Cardiac fibroblast (primary cell): ENCODE measurements around the gene GPC6.
A peak's percentile ranks its signal among the peaks of the same experiment; 100 is the strongest.

Experiments
- DNase-seq, 2 donors: peaks; one replicate each; pipeline versions ENCODE4 v3.0.0 to v3.0.0-alpha.2; 2010; ENCODE audit warnings: low read depth in 2 of 2
- H3K4me3 ChIP-seq, 2 donors: replicated peaks in 1 of 2; 1 replicate in 1 of 2; 2 replicates in 1 of 2; pipeline ENCODE4 v1.5.1; 2011; ENCODE audit warnings: low read depth in 2 of 2, low read length in 2 of 2, mild to moderate bottlenecking in 2 of 2, moderate library complexity in 1 of 2
- TF ChIP-seq, protein P1 (sequence below): IDR thresholded peaks from one replicate; pipeline ENCODE4 v1.5.1; 2011; ENCODE audit warnings: low read depth, mild to moderate bottlenecking, low read length, inconsistent platforms

GPC6 gene

GRCh38 chr13:94331281-94331680, 1104.7 kb downstream of the GPC6 start:
- TF ChIP-seq, protein P1, sequence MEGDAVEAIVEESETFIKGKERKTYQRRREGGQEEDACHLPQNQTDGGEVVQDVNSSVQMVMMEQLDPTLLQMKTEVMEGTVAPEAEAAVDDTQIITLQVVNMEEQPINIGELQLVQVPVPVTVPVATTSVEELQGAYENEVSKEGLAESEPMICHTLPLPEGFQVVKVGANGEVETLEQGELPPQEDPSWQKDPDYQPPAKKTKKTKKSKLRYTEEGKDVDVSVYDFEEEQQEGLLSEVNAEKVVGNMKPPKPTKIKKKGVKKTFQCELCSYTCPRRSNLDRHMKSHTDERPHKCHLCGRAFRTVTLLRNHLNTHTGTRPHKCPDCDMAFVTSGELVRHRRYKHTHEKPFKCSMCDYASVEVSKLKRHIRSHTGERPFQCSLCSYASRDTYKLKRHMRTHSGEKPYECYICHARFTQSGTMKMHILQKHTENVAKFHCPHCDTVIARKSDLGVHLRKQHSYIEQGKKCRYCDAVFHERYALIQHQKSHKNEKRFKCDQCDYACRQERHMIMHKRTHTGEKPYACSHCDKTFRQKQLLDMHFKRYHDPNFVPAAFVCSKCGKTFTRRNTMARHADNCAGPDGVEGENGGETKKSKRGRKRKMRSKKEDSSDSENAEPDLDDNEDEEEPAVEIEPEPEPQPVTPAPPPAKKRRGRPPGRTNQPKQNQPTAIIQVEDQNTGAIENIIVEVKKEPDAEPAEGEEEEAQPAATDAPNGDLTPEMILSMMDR: no peak

GRCh38 chr13:94332359-94333096, 1105.9 kb downstream of the GPC6 start:
- DNase-seq: no peak
- no peak overlapping the region for H3K4me3 ChIP-seq
- TF ChIP-seq, protein P1: no peak

More at GRCh38 chr13:94331281-94331680, 1104.7 kb downstream of the GPC6 start:
- H3K4me3 ChIP-seq: no peak overlapping the region
- DNase-seq: no peak

DNA sequence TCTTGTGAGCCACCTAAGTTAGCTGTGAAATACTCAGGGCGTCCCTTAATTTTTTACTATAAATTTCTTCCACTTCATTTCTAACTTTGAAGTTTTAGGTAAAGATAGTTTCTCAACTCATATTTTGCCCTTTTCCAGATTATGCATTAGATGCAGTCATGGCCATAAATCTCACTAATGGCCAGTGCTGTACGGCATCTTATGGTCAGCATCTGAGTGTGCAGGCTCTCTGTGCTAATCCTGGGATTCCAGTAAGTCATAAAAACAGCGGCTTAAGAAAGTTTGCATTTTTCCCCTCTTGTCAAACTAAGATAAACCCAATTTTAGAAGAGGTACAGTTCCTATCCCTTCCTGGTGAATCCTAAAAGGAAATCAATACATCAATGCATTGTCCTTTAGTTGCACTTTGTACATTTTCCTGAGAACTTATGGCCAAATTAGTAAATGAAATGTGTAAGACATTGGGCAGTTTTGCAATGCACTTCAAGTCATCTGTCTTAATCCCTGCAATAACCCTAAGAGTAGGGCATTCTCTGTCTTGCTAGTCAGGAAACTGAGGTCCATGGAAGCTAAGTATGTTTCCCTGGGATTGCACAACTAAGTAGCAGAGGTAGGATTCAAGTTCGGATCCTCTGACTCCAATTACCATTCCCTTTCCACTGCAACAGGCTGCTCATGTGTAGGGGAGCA, 1106.7 kb downstream of the GPC6 start:
- no peak for DNase-seq
- TF ChIP-seq, protein P1: no peak
- no peak overlapping the region for H3K4me3 ChIP-seq

- no peak for DNase-seq
Measured at GRCh38 chr13:94335761-94336526, 1109.3 kb downstream of the GPC6 start.

GRCh38 chr13:94339116-94339687, 1112.6 kb downstream of the GPC6 start:
- TF ChIP-seq, protein P1: no peak
- no peak for DNase-seq
- H3K4me3 ChIP-seq: no peak overlapping the region

More at GRCh38 chr13:94335761-94336526, 1109.3 kb downstream of the GPC6 start:
- TF ChIP-seq, protein P1: no peak
- H3K4me3 ChIP-seq: no peak overlapping the region

GRCh38 chr13:94342436-94343242, 1116.0 kb downstream of the GPC6 start:
- H3K4me3 ChIP-seq: no peak overlapping the region
- TF ChIP-seq, protein P1: no peak
- peak in 1 of 2 donors; percentile 45 for DNase-seq
